ENCODE measurements around the gene CD79A.

Gene CD79A

DNA sequence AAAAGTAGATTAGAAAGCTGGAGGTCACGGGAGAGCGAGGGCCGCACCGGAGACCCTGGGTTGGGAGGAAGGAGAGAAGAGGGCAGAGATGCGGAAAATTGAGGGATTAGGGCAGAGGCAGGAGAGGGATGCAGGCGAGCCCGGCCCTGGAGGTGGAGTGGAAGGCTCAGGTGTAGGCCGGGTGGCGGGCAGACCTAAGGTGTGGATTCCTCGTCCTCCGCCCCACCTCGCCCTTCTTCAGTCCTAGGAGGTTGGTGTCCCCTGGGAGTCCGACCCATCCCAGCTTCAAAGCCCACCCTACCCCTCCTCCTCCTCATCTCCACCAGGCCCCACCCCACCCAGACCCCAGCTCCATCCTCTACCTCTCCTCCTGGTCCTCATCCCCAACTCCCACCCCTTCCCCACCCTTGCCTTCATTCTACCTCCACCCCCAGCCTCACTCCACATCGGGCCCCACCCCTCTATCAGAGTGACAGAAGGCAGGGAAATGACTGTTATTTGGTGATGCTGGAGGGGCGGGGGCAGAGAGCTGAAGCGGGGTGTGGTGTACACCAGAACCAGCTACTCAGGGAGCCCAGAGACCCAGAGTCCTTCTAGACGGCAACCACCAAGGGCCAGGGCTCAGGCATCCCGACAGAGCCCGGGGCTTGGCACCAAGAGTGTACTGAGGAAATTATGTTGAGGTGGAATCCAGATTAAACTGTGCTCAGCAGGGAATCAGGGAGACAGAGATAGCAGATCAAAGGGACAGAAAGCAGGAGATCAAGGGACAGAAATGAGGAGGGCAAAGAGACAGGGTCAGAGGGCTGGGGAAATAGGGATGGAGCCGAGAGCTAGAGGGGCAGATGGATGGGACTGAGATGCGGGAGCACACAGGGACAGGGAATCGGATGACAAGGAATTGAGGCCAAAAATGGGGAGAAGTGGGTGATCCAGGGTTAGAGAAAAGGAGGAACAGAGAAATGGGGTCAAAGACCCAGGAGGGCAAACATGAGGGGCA lies 44.8 kb downstream of the CD79A start:
- DNase-seq: no peak

- no peak for DNase-seq
These were observed 45.5 kb downstream of the CD79A start for GRCh38 chr19:41922585-41922984.

- DNase-seq: no peak
These were observed 46.1 kb downstream of the CD79A start for GRCh38 chr19:41923045-41923788.

DNA sequence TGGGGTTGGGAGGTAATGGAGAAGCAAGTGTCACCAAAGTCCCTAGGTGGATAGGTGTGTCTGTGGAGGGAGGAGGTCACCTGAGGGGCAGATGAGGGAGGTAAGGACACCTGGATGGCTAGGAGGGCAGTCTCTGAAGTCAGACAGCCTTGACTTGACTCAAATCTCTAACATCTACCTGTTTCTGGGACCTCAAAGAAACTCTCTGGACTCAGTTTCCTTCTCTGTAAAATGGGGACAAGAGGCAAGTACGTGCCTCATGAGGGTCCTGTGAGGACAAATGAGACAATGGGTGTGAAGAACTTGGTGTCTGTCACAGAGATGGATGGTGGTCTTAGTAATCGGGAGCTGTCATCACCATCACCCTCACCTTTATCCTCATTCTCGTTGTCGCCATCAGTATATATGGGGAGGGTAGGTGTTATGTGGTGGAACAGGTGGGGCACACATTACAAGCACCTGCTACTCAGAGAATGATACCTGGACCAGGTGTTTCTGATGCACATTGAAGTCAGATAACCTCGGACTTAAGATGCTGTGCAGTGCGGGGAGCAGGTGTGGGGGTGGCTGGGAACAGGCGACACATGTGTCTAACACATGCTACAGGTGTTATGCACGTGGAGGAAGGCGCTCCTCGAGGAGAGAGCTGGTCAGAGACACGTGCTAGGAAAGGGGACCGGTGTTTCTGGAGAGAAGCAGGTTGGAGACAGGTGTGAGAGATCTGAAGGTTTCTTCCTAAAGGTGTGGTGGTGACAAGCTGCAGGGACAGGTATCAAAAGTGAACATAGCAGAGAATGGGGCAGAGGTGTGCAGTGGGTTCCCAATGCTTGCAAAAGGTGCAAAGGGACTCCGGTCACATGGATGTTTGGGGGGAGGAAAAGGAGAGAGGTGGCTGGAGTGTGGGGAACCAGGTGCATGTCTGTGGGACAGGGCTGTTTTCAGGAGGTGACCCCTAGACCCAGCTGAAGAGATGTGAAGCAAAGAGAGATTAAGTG lies 47.4 kb downstream of the CD79A start:
- no peak for DNase-seq

GRCh38 chr19:41925208-41926003 lies 48.3 kb downstream of the CD79A start:
- no peak for DNase-seq

DNA sequence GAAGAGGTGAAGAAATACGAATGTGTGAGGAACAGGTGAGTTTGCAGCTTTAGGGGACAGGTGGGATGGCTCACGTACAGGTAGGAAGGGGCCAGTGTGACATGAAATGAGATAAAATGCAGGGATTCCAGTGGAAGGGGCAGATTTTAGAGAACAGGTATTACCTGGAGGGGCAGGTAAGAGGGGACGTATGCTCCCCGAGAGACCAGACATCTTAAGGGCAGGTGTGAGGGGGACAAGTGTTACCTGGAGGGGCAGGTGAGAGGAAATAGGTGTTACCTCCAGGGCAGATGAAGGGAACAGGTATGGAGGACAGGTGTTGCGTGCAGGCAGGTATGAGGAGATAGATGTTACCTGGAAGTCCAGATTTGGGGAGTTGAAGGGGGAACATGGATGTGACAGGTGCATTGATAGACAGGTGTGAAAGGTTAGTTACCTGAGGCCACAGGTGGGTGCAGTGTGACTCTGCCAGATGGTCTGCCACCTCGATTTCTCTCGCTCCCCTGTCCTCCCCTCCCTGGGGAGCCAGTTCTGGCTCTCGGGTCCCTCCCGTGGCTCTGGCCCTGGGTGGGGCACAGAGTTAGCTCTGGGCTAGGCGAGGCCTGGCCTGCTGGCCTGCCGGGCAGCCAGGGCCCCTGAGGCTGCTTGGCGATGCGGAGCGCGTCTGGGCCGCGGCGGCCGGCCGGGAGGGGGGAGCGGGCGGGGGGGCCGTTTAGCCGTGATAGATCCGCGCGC lies 49.1 kb downstream of the CD79A start:
- DNase-seq: no peak

DNA sequence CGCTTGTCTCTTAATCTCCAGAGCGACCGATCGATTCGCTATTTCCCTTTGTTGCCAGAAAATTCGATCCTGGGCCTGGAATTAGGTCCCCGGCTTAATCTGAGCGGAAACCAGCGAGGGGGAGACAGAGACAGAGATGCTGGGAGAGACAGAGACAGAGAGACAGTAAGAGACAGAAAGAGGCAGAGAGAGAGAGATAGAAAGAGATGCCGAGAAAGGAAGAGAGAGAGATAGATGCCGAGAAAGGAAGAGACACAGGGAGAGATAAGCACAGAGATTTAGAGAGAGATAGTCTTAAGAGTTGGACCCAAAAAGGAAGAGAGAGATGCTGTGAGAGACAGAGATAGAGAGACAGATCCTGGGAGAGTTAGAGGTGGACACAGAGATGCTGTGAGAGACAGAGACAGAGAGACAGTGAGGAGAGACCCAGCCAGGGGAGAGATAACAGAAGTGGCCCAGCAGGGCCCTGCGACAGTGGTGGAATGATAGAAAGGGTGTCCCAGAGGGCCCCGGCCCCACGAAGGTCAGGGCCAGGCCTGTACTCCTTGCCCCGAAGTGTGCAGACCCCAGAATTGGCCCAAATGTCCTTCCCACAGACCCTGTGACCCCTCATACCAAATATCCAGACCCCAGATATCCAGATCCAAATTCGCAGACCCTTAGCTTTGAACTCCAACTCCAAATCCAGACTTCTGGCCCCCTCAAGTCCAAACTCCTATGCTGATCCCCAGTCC lies 49.9 kb downstream of the CD79A start:
- DNase-seq: no peak

GRCh38 chr19:41927497-41928192 lies 50.6 kb downstream of the CD79A start:
- DNase-seq: peak; percentile 41

GRCh38 chr19:41928221-41928683 lies 51.2 kb downstream of the CD79A start, which contains the start of gene ERFL:
ERFL (minus strand) TSS chr19:41928449; CDS start chr19:41912919, 15,530 bp downstream.
- no peak for DNase-seq

- no peak for DNase-seq
These were observed 51.9 kb downstream of the CD79A start for GRCh38 chr19:41928754-41929535.

GRCh38 chr19:41929536-41930071 lies 52.5 kb downstream of the CD79A start:
- DNase-seq: no peak

- no peak for DNase-seq
These were observed 53.2 kb downstream of the CD79A start for GRCh38 chr19:41930322-41930722.
